ENCODE measurements around the gene WWP2.
"Not testable (repeated sequence)": the region's sequence is repeated elsewhere in the genome, so short reads cannot be mapped to it uniquely, and the experiment has no call there.

WWP2 gene

GRCh38 chr16:69784586-69784985 is 22.5 kb downstream of the WWP2 start:
- no peak overlapping the region for H3K27ac ChIP-seq (ENCODE audit: extremely low read depth, low read depth, low read length)
- no peaks in the 10 kb centered on the region for H3K4me1 ChIP-seq (ENCODE audit: control insufficient read depth, insufficient read depth, low read length)
- H3K9me3 ChIP-seq (ENCODE audit: control insufficient read depth, insufficient read depth, low read depth, low read length) = no peaks in the 10 kb centered on the region
- CTCF ChIA-PET = no interaction called here
- H3K36me3 ChIP-seq (ENCODE audit: control insufficient read depth in 2 of 2, insufficient read depth in 1 of 2, low read length in 2 of 2) = peaks cover 5 to 22% of the 10 kb centered on the region in 2 experiments; a peak in 2 of 3 replicates
- no peak for TF ChIP-seq ZNF488 (tag by site-specific recombination; IDR thresholded peaks at IDR 0.05)
- TF ChIP-seq SALL2 (tag by site-specific recombination; IDR thresholded peaks at IDR 0.05; ENCODE audit: borderline replicate concordance) = no peak
- TF ChIP-seq ZNF580 (tag by site-specific recombination; IDR thresholded peaks at IDR 0.05) = no peak
- no peak for TF ChIP-seq ZNF654 (tag by site-specific recombination; IDR thresholded peaks at IDR 0.05; ENCODE audit: low read depth)
- TF ChIP-seq ZNF521 (tag by site-specific recombination; IDR thresholded peaks at IDR 0.05) = no peak
- TF ChIP-seq GFI1B (tag by site-specific recombination; IDR thresholded peaks at IDR 0.05) = no peak
- TF ChIP-seq PRDM4 (tag by site-specific recombination; IDR thresholded peaks at IDR 0.05) = no peak
- no peak overlapping the region for H3K4me3 ChIP-seq (ENCODE audit: low read depth, low read length)
- POLR2A ChIA-PET = no interaction called here

GRCh38 chr16:69787883-69788282 is 25.8 kb downstream of the WWP2 start:
- Histone ChIP-seq H3K27ac (ENCODE audit: extremely low read depth, low read depth, low read length) (no peak overlapping the region), H3K36me3 (ENCODE audit: control insufficient read depth in 2 of 2, insufficient read depth in 1 of 2, low read length in 2 of 2) (peaks cover 5 to 26% of the 10 kb centered on the region in 2 experiments; a peak in 2 of 3 replicates), H3K9me3 (ENCODE audit: control insufficient read depth, insufficient read depth, low read depth, low read length) (no peaks in the 10 kb centered on the region), H3K4me3 (ENCODE audit: low read depth, low read length) (no peak overlapping the region), H3K4me1 (ENCODE audit: control insufficient read depth, insufficient read depth, low read length) (no peaks in the 10 kb centered on the region)
- POLR2A ChIA-PET = no interaction called here
- CTCF ChIA-PET = interaction anchor here (0.7 kb wide), 1 partner anchor 20 kb away, joined by 3 read pairs; no protein-coding TSS in a partner anchor
- TF ChIP-seq ZNF513 (tag by site-specific recombination; IDR thresholded peaks at IDR 0.05) = no peak
- TF ChIP-seq ZNF266 (tag by site-specific recombination; IDR thresholded peaks at IDR 0.05; ENCODE audit: low read depth) = no peak
- TF ChIP-seq PRDM2 (tag by site-specific recombination; IDR thresholded peaks at IDR 0.05; ENCODE audit: borderline replicate concordance) = no peak
- TF ChIP-seq ZFHX2 (tag by site-specific recombination; conservative IDR thresholded peaks at IDR 0.05) = no peak
- no peak for TF ChIP-seq ZNF2 (tag by site-specific recombination; IDR thresholded peaks at IDR 0.05)
- no peak for TF ChIP-seq ZSCAN23 (tag by site-specific recombination; IDR thresholded peaks at IDR 0.05)
- no peak for TF ChIP-seq ZIC2 (tag by site-specific recombination; IDR thresholded peaks at IDR 0.05)

GRCh38 chr16:69791391-69791847 is 29.3 kb downstream of the WWP2 start:
- peaks cover 5 to 26% of the 10 kb centered on the region in 2 experiments; a peak in 2 of 3 replicates for H3K36me3 ChIP-seq (ENCODE audit: control insufficient read depth in 2 of 2, insufficient read depth in 1 of 2, low read length in 2 of 2)
- POLR2A ChIA-PET; H3K4me3 ChIP-seq (ENCODE audit: low read depth, low read length); H3K4me1 ChIP-seq (ENCODE audit: control insufficient read depth, insufficient read depth, low read length); H3K27ac ChIP-seq (ENCODE audit: extremely low read depth, low read depth, low read length); H3K9me3 ChIP-seq (ENCODE audit: control insufficient read depth, insufficient read depth, low read depth, low read length): not testable (repeated sequence)
- CTCF ChIA-PET = interaction anchor here (0.6 to 1.4 kb wide), 2 partner anchors 139 to 562 kb away, joined by 3 to 5 read pairs; no protein-coding TSS in a partner anchor

All from HEK293 (cell line).